NT2/D1 (cell line): ENCODE data around the gene ITGA7.

Source experiments
- DNase-seq: peaks from one replicate; pipeline ENCODE4 v3.0.0-alpha.2; 2011; ENCODE audit warnings: low read depth, low spot score
- H3K27me3 ChIP-seq: 2 replicates; pipeline ENCODE4 v1.6.0; 2011; ENCODE audit warnings: mild to moderate bottlenecking; ENCODE audit not compliant: insufficient read length, insufficient read depth
- H3K36me3 ChIP-seq: 2 replicates; pipeline ENCODE4 v1.6.1; 2011; ENCODE audit warnings: mild to moderate bottlenecking, low read length, mixed read lengths; ENCODE audit not compliant: insufficient read depth, insufficient read length
- H3K4me1 ChIP-seq: 2 replicates; pipeline ENCODE4 v1.5.1; 2011; ENCODE audit not compliant: insufficient read depth, insufficient read length
- H3K4me3 ChIP-seq: 2 replicates; pipeline ENCODE4 v1.5.1; 2011; ENCODE audit warnings: low read depth; ENCODE audit not compliant: insufficient read length
- H3K9ac ChIP-seq: 2 replicates; pipeline ENCODE4 v1.6.0; 2011; ENCODE audit warnings: low read depth; ENCODE audit not compliant: insufficient read length
- H3K9me3 ChIP-seq: 2 replicates; pipeline ENCODE4 v1.5.1; 2011; ENCODE audit warnings: mild to moderate bottlenecking, low read length; ENCODE audit not compliant: insufficient read depth
- SUZ12 ChIP-seq: IDR thresholded peaks from 2 replicates; pipeline ENCODE4 v1.6.1; 2011; ENCODE audit not compliant: insufficient read length, insufficient read depth; ENCODE audit errors: extremely low read depth
- YY1 ChIP-seq: IDR thresholded peaks from 2 replicates; pipeline ENCODE4 v1.6.1; 2011; ENCODE audit not compliant: insufficient read length, insufficient read depth
- ZNF274 ChIP-seq: IDR thresholded peaks from 2 replicates; pipeline ENCODE4 v1.6.1; 2011; ENCODE audit warnings: mild to moderate bottlenecking, low read depth, low read length

The ITGA7 gene

DNA sequence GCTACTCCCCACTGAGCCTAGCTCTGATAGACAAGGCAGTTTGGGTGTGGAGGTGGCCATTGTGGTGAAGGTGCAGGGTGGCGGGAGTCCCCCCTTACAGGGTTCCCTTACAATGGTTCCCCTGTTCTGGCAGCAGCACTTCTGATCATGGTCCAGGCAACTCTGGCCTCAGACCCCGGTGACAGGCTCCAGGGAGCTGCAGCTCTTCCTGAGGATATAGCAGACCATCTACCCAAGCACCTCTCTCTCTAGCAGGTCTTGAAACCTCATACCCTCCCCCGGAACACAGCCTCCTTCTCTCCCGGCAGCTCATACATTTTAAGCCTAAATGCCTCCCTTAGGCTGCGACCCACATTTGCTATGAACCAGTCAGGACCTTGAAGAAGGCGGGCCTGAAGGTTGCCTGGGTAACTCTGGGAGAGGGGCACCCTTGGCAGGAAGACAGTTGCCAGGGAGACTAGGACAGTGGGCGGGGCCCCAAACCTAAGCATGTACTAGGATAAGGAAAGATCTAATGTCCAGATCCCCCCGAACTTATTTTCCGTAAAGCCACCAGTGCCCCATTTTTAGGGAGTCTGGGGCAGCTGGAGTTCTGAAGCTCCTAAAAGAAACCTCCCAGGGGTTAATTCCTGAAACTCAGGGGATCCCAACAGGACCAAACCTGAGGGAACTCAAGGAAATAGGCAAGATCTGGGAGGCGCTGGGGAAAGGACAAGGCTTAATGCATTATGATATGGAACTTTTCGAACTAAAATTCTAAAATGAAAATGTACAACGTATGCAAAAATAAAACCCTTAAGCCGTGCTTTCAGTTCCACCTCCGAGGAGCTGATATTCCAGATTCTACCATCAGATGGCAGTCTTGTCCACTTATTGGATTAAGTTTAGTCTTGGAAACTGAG, 30.7 kb upstream of the ITGA7 start:
- peaks cover 3% of the 10 kb centered on the region for H3K4me1 ChIP-seq
- TF ChIP-seq SUZ12 = no peak
- TF ChIP-seq YY1 = no peak
- TF ChIP-seq ZNF274 = no peak
- peak; percentile 91 for DNase-seq
- H3K9ac ChIP-seq = peak overlapping the region; percentile 72
- H3K9me3 ChIP-seq = no peaks in the 10 kb centered on the region
- peaks cover 3% of the 10 kb centered on the region for H3K27me3 ChIP-seq
- no peaks in the 10 kb centered on the region for H3K36me3 ChIP-seq
- H3K4me3 ChIP-seq = peak overlapping the region; percentile 44

DNA sequence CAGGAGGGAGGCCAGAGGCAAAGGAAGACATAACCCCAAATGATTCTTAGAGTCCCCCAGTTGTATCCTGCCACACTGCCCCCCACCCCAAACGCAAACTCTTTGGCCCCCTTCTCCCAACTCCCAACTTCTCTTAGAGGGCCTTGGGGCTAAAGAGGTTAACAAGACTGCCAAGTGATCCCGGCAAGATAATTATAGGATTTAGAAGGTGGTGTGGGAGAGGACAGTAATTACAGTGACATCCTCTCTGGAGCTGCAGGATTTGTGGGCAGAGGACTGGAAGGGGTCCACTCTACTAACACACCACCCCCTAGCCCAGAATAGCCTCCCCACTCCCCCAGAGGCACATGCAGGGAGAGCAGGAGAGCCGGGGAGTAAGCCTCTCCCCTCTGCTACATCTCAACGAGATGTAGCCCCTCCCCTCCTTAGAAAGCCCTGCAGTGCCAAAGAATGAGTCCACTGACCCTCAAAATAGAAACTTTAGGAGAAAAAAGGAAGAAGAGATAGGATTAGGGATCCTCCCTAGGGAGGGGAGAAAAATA, 29.9 kb upstream of the ITGA7 start:
- Histone ChIP-seq H3K9ac (peak overlapping the region; percentile 72), H3K36me3 (no peaks in the 10 kb centered on the region), H3K9me3 (no peaks in the 10 kb centered on the region), H3K27me3 (peaks cover 3% of the 10 kb centered on the region), H3K4me3 (peak overlapping the region; percentile 44), H3K4me1 (peaks cover 6% of the 10 kb centered on the region)
- no peak for TF ChIP-seq SUZ12
- DNase-seq = no peak

GRCh38 chr12:55736780-55737580, 29.3 kb upstream of the ITGA7 start:
- peak; percentile 85 for DNase-seq
- Histone ChIP-seq H3K4me3 (no peak overlapping the region), H3K36me3 (peaks cover 6% of the 10 kb centered on the region), H3K4me1 (peaks cover 7% of the 10 kb centered on the region), H3K9ac (no peak overlapping the region), H3K27me3 (peaks cover 2% of the 10 kb centered on the region), H3K9me3 (no peaks in the 10 kb centered on the region)
- TF ChIP-seq ZNF274 (no peak), YY1 (no peak), SUZ12 (no peak)

DNA sequence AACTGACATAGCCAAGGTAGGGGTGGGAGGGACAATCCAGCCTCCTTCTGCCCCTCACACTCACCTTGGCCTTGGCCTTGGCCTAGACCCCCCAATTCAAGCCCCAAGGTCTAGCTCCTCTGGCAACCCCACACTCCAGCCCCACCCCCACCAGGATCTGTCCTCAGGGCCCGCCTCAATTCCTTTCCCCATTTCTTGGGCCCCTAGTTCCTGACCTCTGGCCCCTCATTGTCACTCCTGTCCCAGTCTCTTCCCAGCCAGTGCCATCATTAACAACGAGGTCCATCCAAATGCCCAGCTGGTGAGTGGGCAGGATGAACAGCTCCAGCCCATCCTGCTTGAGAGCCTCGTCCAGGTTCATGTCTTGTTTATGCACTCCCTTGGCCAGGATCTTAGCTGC, 28.4 kb upstream of the ITGA7 start:
- Histone ChIP-seq H3K4me1 (peaks cover 7% of the 10 kb centered on the region), H3K9me3 (no peaks in the 10 kb centered on the region), H3K27me3 (no peaks in the 10 kb centered on the region), H3K4me3 (no peak overlapping the region), H3K36me3 (peaks cover 7% of the 10 kb centered on the region), H3K9ac (no peak overlapping the region)
- no peak for TF ChIP-seq YY1
- no peak for TF ChIP-seq SUZ12
- TF ChIP-seq ZNF274 = no peak
- DNase-seq = no peak

DNA sequence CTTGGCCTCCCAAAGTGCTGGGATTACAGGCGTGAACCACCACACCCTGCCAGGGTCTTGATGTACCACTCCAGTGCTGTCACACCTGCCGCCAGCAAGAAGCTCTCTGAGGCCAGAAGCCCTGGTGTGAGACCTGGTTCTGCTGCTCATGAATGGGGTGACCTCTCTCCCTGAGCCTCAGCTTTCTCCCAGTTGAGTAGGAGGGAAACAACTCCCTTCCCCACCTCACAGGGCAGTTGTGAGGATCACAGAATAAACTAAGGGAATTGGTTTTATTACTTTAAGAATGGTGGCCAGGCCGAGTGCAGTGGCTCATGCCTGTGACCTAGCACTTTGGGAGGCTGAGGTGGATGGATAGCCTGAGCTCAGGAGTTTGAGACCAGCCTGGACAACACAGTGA, 26.9 kb upstream of the ITGA7 start:
- Histone ChIP-seq H3K36me3 (peaks cover 11% of the 10 kb centered on the region), H3K4me3 (no peak overlapping the region)

DNA sequence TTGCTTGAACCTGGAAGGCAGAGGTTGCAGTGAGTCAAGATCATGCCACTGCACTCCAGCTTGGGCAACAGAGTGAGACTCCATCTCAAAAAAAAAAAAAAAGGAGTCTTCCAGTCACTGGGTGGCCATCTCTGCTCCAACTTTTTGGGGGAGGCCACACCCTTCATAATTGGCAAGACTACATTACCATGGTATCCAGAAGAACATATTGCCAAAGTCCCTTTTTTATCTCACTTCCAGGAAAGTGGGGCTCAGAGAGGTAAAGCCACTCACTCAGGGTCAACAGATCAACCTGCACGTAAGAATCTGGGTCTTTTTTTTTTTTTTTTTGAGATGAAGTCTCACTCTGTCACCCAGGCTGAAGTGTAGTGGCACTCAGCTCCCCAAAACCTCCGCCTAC, 26.2 kb upstream of the ITGA7 start:
- Histone ChIP-seq H3K27me3 (no peaks in the 10 kb centered on the region), H3K9ac (no peak overlapping the region), H3K4me3 (no peak overlapping the region), H3K4me1 (peaks cover 8% of the 10 kb centered on the region), H3K9me3 (no peaks in the 10 kb centered on the region), H3K36me3 (peaks cover 11% of the 10 kb centered on the region)
- no peak for DNase-seq
- TF ChIP-seq ZNF274 = no peak
- no peak for TF ChIP-seq SUZ12
- no peak for TF ChIP-seq YY1

More for the DNA sequence above, 26.9 kb upstream of the ITGA7 start:
- no peak overlapping the region for H3K9ac ChIP-seq
- H3K9me3 ChIP-seq = no peaks in the 10 kb centered on the region
- no peak for DNase-seq
- no peak for TF ChIP-seq ZNF274
- no peak for TF ChIP-seq YY1
- TF ChIP-seq SUZ12 = no peak
- H3K4me1 ChIP-seq = peaks cover 8% of the 10 kb centered on the region
- no peaks in the 10 kb centered on the region for H3K27me3 ChIP-seq

GRCh38 chr12:55733021-55733555, 25.4 kb upstream of the ITGA7 start:
- peaks cover 8% of the 10 kb centered on the region for H3K4me1 ChIP-seq
- no peaks in the 10 kb centered on the region for H3K9me3 ChIP-seq
- no peak overlapping the region for H3K9ac ChIP-seq
- DNase-seq = no peak
- no peak overlapping the region for H3K4me3 ChIP-seq
- peaks cover 11% of the 10 kb centered on the region for H3K36me3 ChIP-seq
- TF ChIP-seq YY1 (no peak), SUZ12 (no peak), ZNF274 (no peak)
- H3K27me3 ChIP-seq = no peaks in the 10 kb centered on the region
